CD14-positive monocyte (primary cell): Measurements from ENCODE around the gene DMWD. TPM values are rescaled to one million over a fixed set of nuclear protein-coding genes. Genes with fewer than 3 reads are reported as not detected.

ENCODE experiments used
- DNase-seq, 3 donors: peaks; one replicate each; pipeline ENCODE4 v3.0.0-alpha.2; 2011 to 2022
- H2AFZ ChIP-seq: 2 replicates; pipeline ENCODE4 v1.6.0; 2012; ENCODE audit warnings: mild to moderate bottlenecking, low read depth, low read length, inconsistent platforms; ENCODE audit not compliant: insufficient read depth, poor library complexity, severe bottlenecking
- H3K27ac ChIP-seq, 2 donors: 1 replicate in 1 of 2; 2 replicates in 1 of 2; pipeline ENCODE4 v1.5.1; 2012 to 2013; ENCODE audit warnings: low read length in 2 of 2, control low read depth in 1 of 2, inconsistent platforms in 1 of 2, low read depth in 1 of 2, mild to moderate bottlenecking in 1 of 2
- H3K27me3 ChIP-seq, 2 donors: one replicate each; pipeline versions ENCODE4 v1.6.0 to v1.6.1; 2011 to 2013; ENCODE audit warnings: low read length in 2 of 2; ENCODE audit not compliant: control insufficient read depth in 2 of 2, insufficient read depth in 2 of 2
- H3K36me3 ChIP-seq, 2 donors: replicated peaks in 1 of 2; 1 replicate in 1 of 2; 2 replicates in 1 of 2; pipeline versions ENCODE4 v1.5.1 to v1.6.1; 2012 to 2013; ENCODE audit warnings: low read length in 2 of 2, control low read depth in 1 of 2, inconsistent platforms in 1 of 2, mild to moderate bottlenecking in 1 of 2; ENCODE audit not compliant: insufficient read depth in 2 of 2, control insufficient read depth in 1 of 2
- H3K4me1 ChIP-seq, 2 donors: 1 replicate in 1 of 2; 2 replicates in 1 of 2; pipeline versions ENCODE4 v1.5.1 to v1.6.1; 2012 to 2013; ENCODE audit warnings: low read length in 2 of 2, control low read depth in 1 of 2, inconsistent platforms in 1 of 2, mild to moderate bottlenecking in 1 of 2, moderate library complexity in 1 of 2; ENCODE audit not compliant: insufficient read depth in 2 of 2, control insufficient read depth in 1 of 2
- H3K4me2 ChIP-seq: replicated peaks from 2 replicates; pipeline ENCODE3; 2012; ENCODE audit warnings: low read length, moderate library complexity, mild to moderate bottlenecking; ENCODE audit not compliant: poor library complexity, severe bottlenecking; ENCODE audit errors: extremely low read depth
- H3K4me3 ChIP-seq, 3 experiments: fragments of 200-600 bp in 1 of 3; sonication (generic) in 1 of 3; replicated peaks in 1 of 3; 1 replicate in 2 of 3; 2 replicates in 1 of 3; pipeline ENCODE4 v1.5.1; 2011 to 2013; ENCODE audit warnings: low read length in 3 of 3, mild to moderate bottlenecking in 3 of 3, control low read depth in 2 of 3, low read depth in 2 of 3, inconsistent platforms in 1 of 3, moderate library complexity in 1 of 3
- H3K79me2 ChIP-seq: 2 replicates; pipeline ENCODE4 v1.6.0; 2012; ENCODE audit warnings: mild to moderate bottlenecking, control low read depth, inconsistent platforms, low read length, moderate library complexity; ENCODE audit not compliant: insufficient read depth
- H3K9ac ChIP-seq: 2 replicates; pipeline ENCODE4 v1.6.0; 2017; ENCODE audit warnings: low read length, mild to moderate bottlenecking; ENCODE audit not compliant: insufficient read depth, poor library complexity, severe bottlenecking
- H3K9me3 ChIP-seq, 2 donors: replicated peaks in 1 of 2; 1 replicate in 1 of 2; 2 replicates in 1 of 2; pipeline versions ENCODE4 v1.5.1 to v1.6.1; 2012 to 2013; ENCODE audit warnings: low read length in 2 of 2, control low read depth in 1 of 2; ENCODE audit not compliant: control insufficient read depth in 1 of 2, insufficient read depth in 1 of 2
- H4K20me1 ChIP-seq: 2 replicates; pipeline ENCODE4 v1.6.0; 2012; ENCODE audit warnings: mild to moderate bottlenecking, low read length, control low read depth, moderate library complexity; ENCODE audit not compliant: insufficient read depth
- H3K27ac Mint-ChIP-seq, 7 donors: one replicate each; pipeline ENCODE4 v1.8.0; 2020; ENCODE audit warnings: mild to moderate bottlenecking in 7 of 7, mixed read lengths in 7 of 7, moderate library complexity in 6 of 7, inconsistent platforms in 2 of 7
- H3K27me3 Mint-ChIP-seq, 3 donors: one replicate each; pipeline ENCODE4 v1.8.0; 2021 to 2022; ENCODE audit warnings: low read depth in 3 of 3, mild to moderate bottlenecking in 3 of 3, mixed read lengths in 3 of 3, moderate library complexity in 3 of 3, inconsistent platforms in 1 of 3
- H3K36me3 Mint-ChIP-seq, 2 donors: one replicate each; pipeline ENCODE4 v1.8.0; 2020; ENCODE audit warnings: mixed read lengths in 2 of 2, inconsistent platforms in 1 of 2, mild to moderate bottlenecking in 1 of 2
- H3K4me1 Mint-ChIP-seq: one replicate; pipeline ENCODE4 v1.8.0; 2020; ENCODE audit warnings: mild to moderate bottlenecking, mixed read lengths
- H3K4me3 Mint-ChIP-seq, 2 donors: one replicate each; pipeline ENCODE4 v1.8.0; 2020; ENCODE audit warnings: mild to moderate bottlenecking in 2 of 2, mixed read lengths in 2 of 2, moderate library complexity in 1 of 2
- H3K9me3 Mint-ChIP-seq, 7 donors: one replicate each; pipeline ENCODE4 v1.8.0; 2020 to 2022; ENCODE audit warnings: mixed read lengths in 7 of 7, mild to moderate bottlenecking in 6 of 7, moderate library complexity in 6 of 7, inconsistent platforms in 2 of 7
- WGBS: methylation state at CpG from one replicate; pipeline ENCODE4 v1.1.5; 2013; ENCODE audit warnings: missing lambda C conversion rate; ENCODE audit not compliant: insufficient coverage; 5-methylcytosine and 5-hydroxymethylcytosine counted together
- intact Hi-C, 2 donors: fragments of 100-400 bp; cut with micrococcal nuclease; formaldehyde crosslinking; loops; one replicate each; pipeline versions ENCODE4 v1.15.0 to v1.15.1; 2023
- polyA plus RNA-seq, 3 donors: library from polyadenylated mRNA; depleted of rRNA in 1 of 3; unstranded in 2 of 3; stranded (reverse) in 1 of 3; fragments of 300-500 nt in 2 of 3; fragments of >200 nt in 1 of 3; fragmentation: Illumina TruSeq in 2 of 3; gene quantifications; 1 replicate in 2 of 3; 2 replicates in 1 of 3; pipeline ENCODE4 v1.2.3, GENCODE V29; 2012 to 2021
- TF ChIP-seq, protein P1 (sequence below): fragments of 200-600 bp; IDR thresholded peaks from one replicate; pipeline ENCODE4 v1.8.0; 2022; ENCODE audit warnings: antibody characterized with exemption, mild to moderate bottlenecking

The DMWD gene
- polyA plus RNA-seq, 3 donors: 1.5 to 3.4 (median 2.4) TPM

DNA sequence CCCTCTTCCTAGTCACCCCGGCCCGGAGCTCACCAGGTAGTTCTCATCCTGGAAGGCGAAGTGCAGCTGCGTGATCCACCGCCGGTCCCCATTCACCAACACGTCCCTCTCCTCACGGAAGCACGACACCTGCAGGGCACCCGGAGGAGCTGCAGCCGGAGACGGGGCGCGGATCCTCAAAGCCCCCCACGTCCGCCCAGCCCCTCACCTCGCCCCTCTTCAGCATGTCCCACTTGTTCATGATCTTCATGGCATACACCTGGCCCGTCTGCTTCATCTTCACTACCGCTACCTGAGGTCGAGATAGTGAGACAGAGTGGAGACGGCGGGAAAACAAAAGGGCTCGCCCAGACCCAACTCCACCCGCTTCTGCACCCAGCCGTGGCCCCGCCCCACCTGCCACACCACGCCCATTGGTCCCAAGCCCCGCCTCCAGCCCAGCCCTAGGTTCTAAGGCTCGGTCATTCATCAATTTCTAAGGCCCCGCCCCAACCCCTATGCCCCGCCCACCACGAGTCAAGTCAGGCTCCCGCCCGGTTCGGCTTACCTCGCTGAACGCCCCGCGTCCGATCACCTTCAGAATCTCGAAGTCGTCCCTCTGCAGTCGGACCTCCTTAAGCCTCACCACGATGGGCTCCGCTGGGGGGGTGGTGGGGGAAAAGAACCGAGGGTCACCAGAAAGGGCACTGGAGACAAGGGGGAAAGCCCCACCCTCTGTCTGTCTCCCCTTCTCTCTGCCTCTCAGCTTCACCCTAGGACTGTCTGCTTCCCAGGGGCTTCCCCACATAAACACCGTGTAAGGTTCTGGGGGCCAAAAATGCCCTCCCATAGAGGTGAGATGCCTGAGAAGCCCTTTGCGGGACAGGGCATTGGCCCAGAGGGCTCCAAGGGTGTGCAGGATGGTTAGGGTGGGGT, 13.2 kb downstream of the DMWD start:
- Histone ChIP-seq H3K4me1 (peaks cover 11 to 21% of the 10 kb centered on the region in 2 donors), H3K9me3 (peaks cover 13 to 24% of the 10 kb centered on the region in 2 donors), H3K79me2 (no peaks in the 10 kb centered on the region), H3K4me2 (peak overlapping the region; percentile 41), H3K4me3 (no peak overlapping the region), H2AFZ (no peak overlapping the region), H4K20me1 (peaks cover 80% of the 10 kb centered on the region), H3K27me3 (peaks cover 48 to 93% of the 10 kb centered on the region in 2 donors), H3K27ac (no peak overlapping the region), H3K36me3 (no peaks in the 10 kb centered on the region), H3K9ac (no peak overlapping the region)
- under 1% methylated on average over 20 of the region's 48 CpGs for WGBS
- TF ChIP-seq, protein P1, sequence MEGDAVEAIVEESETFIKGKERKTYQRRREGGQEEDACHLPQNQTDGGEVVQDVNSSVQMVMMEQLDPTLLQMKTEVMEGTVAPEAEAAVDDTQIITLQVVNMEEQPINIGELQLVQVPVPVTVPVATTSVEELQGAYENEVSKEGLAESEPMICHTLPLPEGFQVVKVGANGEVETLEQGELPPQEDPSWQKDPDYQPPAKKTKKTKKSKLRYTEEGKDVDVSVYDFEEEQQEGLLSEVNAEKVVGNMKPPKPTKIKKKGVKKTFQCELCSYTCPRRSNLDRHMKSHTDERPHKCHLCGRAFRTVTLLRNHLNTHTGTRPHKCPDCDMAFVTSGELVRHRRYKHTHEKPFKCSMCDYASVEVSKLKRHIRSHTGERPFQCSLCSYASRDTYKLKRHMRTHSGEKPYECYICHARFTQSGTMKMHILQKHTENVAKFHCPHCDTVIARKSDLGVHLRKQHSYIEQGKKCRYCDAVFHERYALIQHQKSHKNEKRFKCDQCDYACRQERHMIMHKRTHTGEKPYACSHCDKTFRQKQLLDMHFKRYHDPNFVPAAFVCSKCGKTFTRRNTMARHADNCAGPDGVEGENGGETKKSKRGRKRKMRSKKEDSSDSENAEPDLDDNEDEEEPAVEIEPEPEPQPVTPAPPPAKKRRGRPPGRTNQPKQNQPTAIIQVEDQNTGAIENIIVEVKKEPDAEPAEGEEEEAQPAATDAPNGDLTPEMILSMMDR: peak; percentile 71
- Mint-ChIP-seq H3K27ac (peak overlapping the region in 1 of 7 donors; percentile 53), H3K4me1 (peaks cover 18% of the 10 kb centered on the region), H3K36me3 (peaks cover 7 to 18% of the 10 kb centered on the region in 2 donors), H3K27me3 (peaks cover 84 to 100% (median 88%) of the 10 kb centered on the region in 3 donors), H3K4me3 (peak overlapping the region in 1 of 2 donors; percentile 94), H3K9me3 (peaks cover 0 to 40% (median 21%) of the 10 kb centered on the region in 7 donors)
- intact Hi-C loops: no loop called here
- DNase-seq: peak; percentile 20 to 53 (median 29)

DNA sequence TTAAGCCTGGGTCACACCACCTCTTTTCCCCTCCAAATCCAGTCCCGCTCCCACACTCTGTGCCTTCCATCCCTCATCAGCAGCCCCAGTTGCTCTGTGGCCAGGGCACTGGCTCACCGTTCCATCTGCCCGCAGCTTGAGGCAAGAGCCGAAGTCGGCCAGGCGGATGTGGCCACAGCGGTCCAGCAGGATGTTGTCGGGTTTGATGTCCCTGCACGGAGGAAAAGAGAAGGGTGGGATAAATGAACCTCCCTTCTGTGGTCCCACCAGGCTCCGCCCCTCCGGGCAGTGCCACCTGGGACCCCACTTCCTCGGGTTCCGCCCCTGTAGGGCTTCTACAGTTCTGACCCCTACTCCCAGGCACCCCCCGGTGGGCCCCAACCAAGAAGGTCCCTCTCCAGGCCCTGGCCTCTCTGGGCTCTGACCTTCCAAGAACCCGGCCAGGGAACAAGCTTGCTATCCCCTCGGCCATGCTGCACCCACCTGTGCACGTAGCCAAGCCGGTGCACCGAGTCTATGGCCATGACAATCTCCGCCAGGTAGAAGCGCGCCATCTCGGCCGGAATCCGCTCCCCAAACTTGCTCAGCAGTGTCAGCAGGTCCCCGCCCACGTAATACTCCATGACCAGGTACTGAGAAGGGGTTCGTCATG, 14.5 kb downstream of the DMWD start:
- H3K9ac ChIP-seq: no peak overlapping the region
- Mint-ChIP-seq H3K27ac (no peak overlapping the region), H3K36me3 (peaks cover 7 to 14% of the 10 kb centered on the region in 2 donors), H3K27me3 (peaks cover 84 to 100% (median 88%) of the 10 kb centered on the region in 3 donors), H3K9me3 (peaks cover 0 to 35% (median 21%) of the 10 kb centered on the region in 7 donors), H3K4me1 (peaks cover 18% of the 10 kb centered on the region), H3K4me3 (peak overlapping the region in 1 of 2 donors; percentile 94)
- H3K27ac ChIP-seq: no peak overlapping the region
- 98% methylated on average over 24 of the region's 28 CpGs for WGBS
- H3K4me1 ChIP-seq: peaks cover 11 to 21% of the 10 kb centered on the region in 2 donors
- no peak overlapping the region for H3K4me3 ChIP-seq
- H3K27me3 ChIP-seq: peaks cover 42 to 91% of the 10 kb centered on the region in 2 donors
- H3K79me2 ChIP-seq: no peaks in the 10 kb centered on the region
- TF ChIP-seq, protein P1: no peak
- H2AFZ ChIP-seq: no peak overlapping the region
- no peak for DNase-seq
- H3K36me3 ChIP-seq: no peaks in the 10 kb centered on the region
- peaks cover 73% of the 10 kb centered on the region for H4K20me1 ChIP-seq
- intact Hi-C loops: no loop called here
- no peak overlapping the region for H3K4me2 ChIP-seq
- peaks cover 13 to 23% of the 10 kb centered on the region in 2 donors for H3K9me3 ChIP-seq
